Daoy (cell line): Measurements from ENCODE around the gene TUSC7. TPM values are rescaled to one million over a fixed set of nuclear protein-coding genes. Genes with fewer than 3 reads are reported as not detected.

Experiments
- DNase-seq: peaks from one replicate; pipeline ENCODE4 v3.0.0-alpha.2; 2015; ENCODE audit warnings: low read depth
- total RNA-seq: library from RNA; depleted of rRNA; stranded (reverse); fragments of >200 nt; shearing (Covaris generic); gene quantifications from 2 replicates; pipeline ENCODE4 v1.2.3, GENCODE V29; 2014; rRNA removed

The TUSC7 gene
- total RNA-seq, result not detected in 2 replicates

DNA sequence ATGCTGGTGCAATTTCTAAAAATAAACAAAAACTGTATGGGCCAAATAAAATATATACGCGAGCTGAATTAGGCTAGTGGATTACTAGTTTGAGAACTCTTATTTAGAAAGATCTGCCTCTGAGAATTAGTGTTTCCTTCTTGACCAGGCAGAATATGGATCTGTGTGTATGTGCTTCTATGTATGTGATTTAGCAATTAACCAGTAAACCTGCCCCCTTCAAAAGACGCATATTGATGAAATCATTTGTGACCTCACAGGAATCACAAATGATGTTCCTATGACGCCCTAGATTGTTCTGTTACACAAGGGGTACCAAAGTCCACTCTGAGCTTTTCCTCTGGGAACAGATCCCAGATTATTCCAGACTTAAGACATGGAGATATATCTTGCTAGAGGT is at the start of gene TUSC7:
Gene TUSC7 (plus strand): TSS at position 301 of the 400 bp plus-strand sequence.
- no peak for DNase-seq

DNA sequence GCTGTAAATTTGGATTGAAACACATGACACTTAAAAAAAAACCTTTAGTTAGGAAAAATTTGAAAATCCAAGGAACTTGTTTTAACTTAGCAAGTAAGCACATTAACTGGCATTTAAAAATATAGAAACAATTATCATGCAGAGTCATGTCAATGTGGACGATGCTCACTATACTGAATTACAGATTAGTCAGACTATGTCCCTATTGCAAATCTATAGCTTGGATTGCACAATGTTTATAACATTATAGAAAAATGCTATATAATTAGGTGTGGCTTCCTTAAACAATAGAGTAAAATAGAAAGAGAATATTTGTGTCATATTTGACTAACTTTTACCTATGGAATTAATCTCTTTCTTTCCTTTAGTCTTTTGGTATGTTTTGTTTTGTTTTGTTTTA is 48.4 kb upstream of the TUSC7 start:
- DNase-seq, result no peak

DNA sequence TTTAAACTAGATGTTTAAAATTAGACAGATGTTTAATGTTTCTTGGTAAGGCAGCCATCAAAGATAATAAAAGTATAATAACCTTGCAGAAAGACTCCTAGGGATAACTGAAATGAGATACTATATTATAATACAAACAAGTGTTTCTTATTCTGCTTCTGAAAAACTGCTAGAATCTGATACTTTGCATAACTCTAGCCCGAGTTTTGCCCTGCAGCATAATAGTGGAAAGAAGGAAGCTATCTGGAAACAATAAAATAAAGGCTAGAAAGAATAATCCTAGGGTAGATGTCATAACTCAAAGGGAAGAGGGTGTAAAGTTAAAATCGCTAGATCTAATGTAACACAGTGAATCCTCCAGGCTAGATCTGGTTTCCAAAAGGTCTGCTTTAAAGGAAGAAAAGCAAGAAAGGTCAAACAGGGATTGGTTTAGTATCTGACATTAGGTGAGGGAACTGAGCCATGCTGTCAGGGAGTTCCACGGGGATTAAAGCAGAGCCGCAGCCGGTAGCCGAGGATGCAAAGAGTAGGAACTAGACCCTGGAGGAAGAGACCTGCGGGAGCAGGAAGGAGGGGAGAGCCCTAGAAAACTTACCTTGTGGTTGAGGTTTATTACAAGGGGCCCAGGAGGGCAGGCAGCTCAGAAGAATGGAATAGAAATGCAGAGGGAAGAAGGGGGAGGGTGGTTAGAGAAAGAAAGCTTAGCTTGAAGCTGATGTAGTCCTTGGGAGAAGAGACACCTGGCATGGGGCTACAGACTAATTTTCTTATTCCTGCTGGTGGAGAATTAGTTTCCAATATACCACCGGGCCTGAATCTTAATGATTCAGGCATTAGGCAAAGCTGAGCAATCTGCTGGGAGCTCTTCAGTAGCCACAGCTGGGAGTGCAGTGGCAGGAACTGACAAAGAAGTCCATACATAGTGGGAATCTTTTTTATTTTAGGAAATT is 46.1 kb upstream of the TUSC7 start:
- DNase-seq, result no peak

DNA sequence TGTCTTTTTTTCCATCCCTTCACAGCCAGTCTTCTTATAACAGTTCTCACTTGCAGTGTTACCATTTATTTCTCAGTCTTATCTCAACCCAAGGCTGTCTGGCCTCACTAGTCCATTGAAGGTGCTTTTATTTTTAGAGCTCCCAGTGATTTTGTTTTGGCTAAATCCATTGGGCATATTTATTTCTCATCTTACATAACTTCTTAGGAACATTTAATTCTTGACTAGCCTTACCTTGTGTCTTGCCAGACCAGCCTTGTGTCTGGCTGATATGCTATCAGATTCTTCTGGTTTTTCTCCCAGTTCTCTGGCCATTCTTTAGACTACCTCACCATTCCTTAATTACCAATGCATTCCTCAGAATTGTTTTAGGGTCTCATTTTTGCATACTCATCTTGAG is 42.3 kb upstream of the TUSC7 start:
- DNase-seq, result no peak

DNA sequence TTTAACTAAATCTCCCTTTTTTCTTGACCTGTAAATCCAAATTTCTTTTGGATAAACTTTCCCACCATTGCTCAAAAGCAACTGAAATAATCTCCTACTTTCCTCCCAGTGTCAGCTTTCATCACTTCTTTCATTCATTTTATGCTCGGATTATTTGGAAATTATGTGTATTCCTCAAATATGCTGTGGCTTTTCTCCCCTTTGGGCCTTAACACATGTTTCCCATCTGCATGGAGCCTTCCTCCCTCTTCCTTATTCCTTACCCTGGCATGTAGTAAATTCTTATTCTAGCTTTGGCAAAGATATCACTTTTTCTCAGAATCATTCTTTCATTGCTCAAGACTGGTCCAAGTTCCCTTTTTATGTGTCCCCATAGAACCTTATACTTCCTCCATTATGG is 41.8 kb upstream of the TUSC7 start:
- DNase-seq, result no peak

DNA sequence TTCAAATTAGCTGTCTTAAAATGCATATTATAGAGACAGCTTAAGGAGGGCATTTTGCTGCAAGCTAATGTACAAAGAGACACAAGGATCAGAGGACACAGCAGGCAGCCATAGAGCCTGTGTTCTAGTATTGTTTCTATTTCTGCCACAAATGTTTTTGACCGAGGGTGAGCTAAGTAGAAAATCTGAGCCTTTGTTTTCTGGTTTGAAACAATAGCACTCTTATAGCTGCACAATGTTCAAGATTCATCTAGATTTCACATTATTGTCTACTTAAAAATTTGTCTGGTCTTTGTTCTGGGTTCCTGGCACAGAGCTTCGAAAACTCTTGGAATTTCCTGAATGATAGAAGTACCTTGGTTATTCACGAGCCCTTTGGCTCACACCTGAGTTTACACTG is 40.0 kb upstream of the TUSC7 start:
- no peak for DNase-seq

DNA sequence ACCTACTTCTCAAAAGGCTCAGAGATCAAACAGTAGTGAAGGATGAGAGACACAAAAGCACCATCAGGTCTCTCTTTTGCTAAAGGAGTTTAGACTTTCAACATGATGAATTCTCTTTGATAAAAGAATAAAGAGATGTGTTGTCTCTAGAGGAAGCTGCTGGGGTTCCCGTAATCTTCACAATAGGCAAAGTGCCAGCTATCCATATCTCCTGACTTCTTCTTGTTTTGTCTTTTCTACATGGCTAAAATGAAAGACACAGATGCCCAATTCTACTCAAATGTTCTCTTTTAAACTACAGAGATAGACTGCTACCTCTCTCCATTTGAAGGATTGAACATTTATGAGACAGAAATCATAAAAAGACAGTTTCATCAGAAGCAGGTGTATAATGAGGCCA is 38.4 kb upstream of the TUSC7 start:
- DNase-seq, result no peak

DNA sequence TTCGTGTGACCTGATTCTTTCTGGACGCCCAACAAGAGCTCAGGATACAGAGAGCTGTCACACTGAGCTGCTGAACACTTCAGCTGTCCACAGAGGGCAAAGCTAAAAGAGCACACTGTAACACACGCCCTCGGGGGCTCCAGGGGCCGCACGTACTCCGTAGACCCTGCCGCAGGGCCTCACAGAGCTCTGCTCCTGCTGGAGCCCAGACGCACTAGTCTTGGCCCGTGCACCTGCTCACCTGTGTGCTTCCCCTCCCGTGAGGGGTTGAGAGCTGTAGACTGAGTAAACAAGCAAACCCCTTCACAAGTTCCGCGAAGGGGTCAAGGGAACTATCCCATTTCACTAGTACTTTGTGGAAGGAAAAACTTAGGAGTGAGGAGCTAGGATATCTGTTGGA is 30.7 kb upstream of the TUSC7 start:
- DNase-seq, result no peak

DNA sequence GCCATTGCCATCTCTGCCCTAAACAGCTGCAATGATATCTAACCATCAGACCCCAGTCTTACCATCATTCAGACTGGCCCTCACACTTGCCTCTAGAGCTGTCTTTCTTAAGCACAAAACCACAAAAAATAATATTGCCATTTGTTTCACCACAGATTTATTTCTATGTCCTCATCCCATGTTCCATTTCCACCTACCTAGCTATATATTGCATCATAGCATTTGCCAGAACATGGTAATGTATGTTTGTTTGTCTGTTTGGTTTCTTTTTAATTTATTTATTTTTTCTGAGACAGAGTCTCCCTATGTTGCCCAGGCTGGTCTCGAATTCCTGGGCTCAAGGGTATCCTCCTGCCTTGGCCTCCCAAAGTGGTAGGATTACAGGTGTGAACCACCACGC is 18.5 kb upstream of the TUSC7 start:
- no peak for DNase-seq

DNA sequence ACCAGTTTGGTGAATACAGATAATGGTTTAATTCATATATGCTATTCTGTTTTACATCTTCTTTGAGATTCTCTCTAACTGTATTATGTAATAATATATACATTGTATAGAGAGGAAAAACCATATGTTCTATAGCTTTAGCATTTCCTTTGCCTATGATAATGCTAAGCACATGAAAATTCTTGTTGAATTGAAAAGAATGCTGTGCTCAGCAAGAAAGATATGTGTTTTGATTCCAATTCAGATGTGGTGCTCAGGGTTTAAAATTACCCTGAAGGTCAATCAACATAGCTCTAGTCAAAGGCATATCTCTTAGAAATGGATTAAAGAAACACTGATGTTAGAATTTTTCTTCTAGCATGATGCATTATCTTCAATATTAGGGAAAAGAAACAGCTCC is 8.5 kb upstream of the TUSC7 start:
- DNase-seq, result no peak

DNA sequence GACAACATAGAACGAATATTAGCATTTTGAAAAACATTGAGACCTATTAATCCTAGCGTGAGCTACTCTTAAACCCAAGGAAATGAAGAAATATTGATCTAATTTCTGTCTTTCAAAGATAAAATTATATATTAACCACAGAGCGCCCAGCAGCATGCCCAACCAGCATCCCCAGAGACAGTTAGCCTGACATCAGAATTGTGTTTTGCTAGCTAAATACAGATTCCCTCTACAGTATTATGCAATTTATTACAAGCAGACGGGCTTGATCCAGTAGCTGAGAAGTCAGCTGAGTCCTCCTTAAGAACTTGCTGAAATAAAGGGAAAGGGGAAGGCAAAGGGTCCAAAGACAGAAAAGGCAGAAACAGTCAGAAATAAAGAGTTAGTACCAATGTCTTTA is 7.2 kb upstream of the TUSC7 start:
- DNase-seq, result no peak

DNA sequence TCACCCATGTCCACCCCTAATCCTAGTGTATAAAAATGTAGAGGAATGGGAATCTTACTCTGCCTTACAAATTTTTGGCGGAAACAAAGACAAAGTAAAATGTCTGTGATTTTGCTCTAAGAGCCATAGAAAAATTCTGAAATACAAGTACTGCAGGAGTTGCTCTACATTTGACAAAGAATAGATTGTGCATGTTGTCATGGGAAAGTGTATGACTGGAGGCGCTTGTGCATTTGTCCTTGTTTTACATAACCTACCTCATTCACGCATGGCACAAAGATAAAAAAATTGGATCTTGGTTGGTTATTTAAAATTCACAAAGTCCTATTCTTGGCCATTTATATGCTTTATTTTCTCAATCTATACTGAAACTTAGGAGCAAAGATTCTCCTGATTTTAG is 2.0 kb upstream of the TUSC7 start:
- no peak for DNase-seq

DNA sequence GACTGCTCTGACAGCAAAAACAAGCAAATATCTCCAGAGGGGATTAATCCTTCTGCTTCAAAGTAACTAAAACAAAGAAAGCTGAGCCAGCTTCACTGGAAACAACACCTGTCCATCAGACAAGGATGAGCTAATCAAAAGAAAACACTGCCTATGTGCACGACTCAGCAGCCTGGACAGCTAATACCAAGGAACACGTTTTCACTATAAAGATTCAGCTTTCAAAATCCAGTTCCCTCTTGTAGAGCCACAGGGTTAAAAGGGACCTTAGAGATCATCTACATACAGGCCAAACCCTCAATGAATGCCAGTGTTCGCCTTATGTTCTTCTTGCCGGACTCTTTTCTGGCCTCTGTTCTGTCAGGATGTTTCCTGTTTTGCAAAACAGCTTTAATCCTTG is 6.9 kb downstream of the TUSC7 start:
- DNase-seq, result no peak

DNA sequence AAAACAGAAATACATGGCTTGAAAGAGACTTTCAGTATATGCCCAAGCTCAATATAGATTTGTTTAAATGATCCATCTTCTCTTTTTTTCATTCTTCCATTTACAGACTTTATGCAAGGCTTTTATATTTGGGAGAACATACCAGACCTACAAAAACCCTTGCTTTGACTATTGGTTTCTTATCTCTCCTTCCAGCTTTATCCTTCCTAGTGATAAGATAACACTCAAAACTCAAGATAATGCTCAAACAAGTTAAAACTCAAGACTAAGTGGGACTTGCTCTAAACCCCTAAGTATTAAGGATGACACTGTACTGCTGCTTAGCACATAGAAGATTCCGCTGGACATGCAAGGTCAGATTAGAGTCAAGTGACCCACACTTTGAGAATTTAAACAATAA is 8.0 kb downstream of the TUSC7 start:
- DNase-seq, result no peak

DNA sequence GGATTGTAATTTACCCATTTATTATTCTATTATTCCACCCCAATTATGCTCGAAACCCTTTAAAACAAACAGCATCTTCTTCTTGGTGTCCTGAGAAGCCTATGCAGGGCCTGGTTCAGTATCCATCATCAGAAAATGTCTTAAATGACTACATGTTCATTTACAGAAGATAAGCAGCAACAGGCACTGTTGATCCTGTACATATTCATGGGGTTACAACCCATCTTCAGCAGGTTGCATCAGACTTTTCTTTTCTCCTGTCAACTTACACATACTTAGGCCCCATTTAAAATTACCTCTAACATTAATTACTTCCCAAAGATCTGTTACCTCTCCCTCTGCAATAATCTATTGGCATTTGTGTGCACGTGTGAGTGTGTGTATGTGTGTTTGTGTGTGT is 18.9 kb downstream of the TUSC7 start:
- DNase-seq, result no peak

DNA sequence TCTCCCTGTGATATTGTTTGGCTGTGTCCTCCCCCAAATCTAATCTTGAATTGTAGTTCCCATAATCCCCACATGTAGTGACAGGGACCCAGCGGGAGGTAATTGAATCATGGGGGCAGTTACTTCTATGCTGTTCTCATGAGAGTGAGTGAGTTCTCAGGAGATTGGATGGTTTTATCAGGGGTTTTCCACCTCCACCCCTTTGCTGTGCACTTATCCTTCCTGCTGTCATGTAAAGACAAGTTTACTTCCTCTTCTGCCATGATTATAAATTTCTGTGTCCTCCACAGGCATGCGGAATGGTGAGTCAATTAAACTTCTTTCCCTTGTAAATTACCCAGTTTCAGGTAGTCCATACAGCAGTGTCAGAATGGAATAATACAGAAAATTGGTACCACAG is 24.7 kb downstream of the TUSC7 start:
- no peak for DNase-seq

DNA sequence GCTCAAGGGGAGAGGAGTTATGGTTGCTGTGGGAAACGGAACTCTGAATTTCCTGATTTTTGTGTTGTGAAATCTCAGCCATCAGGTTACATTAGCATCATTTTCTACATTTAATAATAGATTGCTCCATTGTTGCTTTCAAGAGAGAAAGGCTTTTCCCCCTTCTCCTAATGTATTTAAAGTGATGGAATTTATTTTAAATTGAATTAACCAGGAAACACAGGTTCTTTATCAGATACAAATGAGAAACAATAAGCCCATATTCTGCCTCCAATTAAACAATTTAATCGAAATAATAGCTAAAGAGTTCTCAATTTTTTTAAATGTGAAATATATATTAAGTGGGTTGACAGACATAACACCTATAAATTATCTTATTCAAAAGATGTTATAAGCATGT is 30.1 kb downstream of the TUSC7 start:
- DNase-seq, result no peak

DNA sequence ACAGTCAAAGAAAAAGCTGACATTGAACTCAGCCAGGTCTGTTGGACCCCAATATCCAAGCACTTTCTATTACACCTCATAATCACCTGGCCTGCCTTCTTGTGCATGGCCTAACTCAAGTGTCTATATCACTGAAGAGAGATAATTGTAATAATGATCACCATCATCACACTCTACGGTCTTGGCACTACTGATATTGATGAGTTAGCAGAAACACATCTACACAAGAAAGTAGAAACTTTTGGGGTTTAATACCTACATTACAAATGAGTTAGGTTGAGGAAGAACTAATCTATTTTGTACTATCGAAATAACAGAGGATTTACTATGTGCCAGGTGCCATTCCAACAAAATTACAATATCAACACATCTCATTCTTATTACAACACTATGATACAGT is 30.7 kb downstream of the TUSC7 start:
- DNase-seq, result no peak

DNA sequence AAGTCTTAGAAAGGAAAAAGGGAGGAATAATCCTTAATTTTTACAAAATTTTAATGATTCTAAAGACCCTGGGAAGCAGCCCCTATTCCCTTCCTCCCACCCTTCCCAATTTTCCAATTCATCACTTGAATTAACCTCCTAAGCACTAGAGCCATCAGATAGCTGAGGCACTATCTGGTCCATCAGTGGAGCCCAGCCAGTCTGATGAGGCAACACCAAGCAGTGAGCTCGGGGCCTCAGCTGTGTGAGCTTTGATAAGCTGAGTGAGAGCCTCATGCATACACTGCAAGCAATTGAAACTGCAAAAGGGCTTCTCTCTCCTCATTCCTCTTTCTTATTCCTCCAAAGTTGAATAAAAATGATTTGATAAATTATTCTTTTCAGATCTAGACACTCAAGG is 31.9 kb downstream of the TUSC7 start:
- no peak for DNase-seq

DNA sequence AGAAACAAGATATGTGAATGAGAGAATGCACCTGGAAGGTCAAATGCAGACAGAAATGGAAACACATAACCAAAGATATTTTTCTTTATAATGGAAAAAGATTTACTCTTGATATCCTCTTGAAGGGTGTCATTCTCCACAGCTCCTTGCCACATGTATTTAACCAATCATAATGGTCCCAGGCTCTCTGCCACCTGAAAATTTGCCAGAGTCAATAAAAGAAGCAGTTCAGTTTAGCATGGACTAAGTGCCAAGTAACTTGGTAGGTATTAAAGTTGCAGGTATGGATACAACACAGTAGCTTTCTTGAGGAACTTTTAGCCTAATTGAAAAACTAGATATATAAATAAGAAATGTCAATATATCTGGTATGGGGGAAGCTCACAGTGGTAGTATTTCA is 33.5 kb downstream of the TUSC7 start:
- DNase-seq, result no peak

DNA sequence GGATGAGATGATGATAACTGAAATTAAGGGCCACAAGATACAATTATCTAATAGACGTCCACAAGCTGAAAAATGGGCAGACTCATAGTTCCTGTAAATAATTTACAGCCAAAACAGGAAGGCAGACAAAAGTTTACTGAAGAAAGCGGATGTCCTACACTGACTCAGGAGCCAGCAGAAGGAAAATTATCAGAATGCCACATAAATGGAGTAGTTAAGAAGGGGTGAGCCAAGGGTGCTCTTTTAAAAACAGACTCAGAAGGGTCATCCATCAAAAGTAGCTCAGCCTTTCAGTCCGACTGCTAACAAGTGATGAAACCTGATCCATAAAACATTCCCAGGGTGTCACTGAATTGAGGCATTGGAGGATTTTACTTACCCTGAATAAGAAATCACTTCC is 39.8 kb downstream of the TUSC7 start:
- no peak for DNase-seq

DNA sequence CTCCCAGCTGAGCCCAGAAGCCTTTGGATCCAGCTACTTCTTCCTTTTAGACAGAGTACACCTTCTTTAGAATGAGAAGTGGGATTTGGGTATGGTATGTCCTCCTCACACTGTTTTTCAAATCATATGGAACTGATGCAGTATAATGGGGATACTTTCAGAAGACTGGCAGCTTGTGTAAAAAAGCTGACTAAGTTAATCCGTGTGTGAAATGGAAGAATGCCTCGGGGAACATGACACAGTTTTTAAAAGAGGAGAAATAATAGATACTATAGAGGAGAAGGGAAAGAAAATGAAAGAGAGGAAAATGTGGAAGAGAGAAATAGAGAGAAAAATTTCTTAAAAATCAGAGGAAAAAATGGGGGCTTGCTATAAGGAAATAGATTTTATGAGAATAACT is 47.7 kb downstream of the TUSC7 start:
- DNase-seq, result no peak

DNA sequence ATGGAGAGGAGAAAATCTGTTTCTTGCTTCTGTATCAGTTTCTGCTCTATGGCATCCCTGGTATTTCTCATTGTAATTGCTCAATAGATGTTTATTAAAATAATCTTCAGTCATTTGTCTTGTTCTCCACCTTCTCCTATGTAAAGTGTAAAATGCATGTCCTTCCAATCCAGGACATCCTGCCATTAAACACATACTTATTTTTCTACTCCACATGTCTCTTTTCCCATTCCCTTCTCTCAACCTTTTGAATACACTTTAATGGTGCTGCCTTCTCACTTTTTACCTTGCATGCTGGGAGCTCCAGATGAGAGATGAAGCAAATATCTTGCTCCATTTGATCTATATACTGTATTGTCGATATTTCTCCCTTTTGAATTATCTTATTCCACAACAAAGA is 49.7 kb downstream of the TUSC7 start:
- no peak for DNase-seq
